ENCODE measurements around the gene ETFA. TPM values are rescaled to one million over a fixed set of nuclear protein-coding genes. Genes with fewer than 3 reads are reported as not detected.

The ETFA gene
- polyA plus RNA-seq, 2 of the 4 experiments (the other 2 are of a cell fraction): 243 to 412 TPM

GRCh38 chr15:76312540-76313174 lies 1.4 kb upstream of the ETFA start:
- Histone ChIP-seq H3K9me3 (no peaks in the 10 kb centered on the region), H3K27ac (peak overlapping the region; percentile 87 to 94), H3K4me2 (peak overlapping the region; percentile 82), H3K4me3 (no peak overlapping the region), H3K4me1 (peaks cover 56% of the 10 kb centered on the region)
- peak; percentile 65 to 75 for ATAC-seq
- peak; percentile 81 to 97 for DNase-seq (ENCODE audit: low read depth in 1 of 2, low spot score in 1 of 2)
- POLR2A ChIA-PET: interaction anchor here (1.1 to 5.9 kb wide), 3 partner anchors 18 to 619 kb away, joined by 3 to 61 read pairs (median 4); partner anchors contain the start of genes ISL2 and RCN2
- peak; percentile 86 for FAIRE-seq
- WGBS (ENCODE audit: missing lambda C conversion rate): 16% methylated on average over 7 of the region's 7 CpGs
- CTCF ChIA-PET: interaction anchor here (0.6 to 4.8 kb wide), 8 partner anchors 11 to 122 kb away, joined by 3 to 31 read pairs (median 7); no protein-coding TSS in a partner anchor
- peak; percentile 92 for TF ChIP-seq GATA3 (IDR thresholded peaks at IDR 0.05; ENCODE audit: borderline replicate concordance)
- no peak for TF ChIP-seq KDM5A (IDR thresholded peaks at IDR 0.05)
- no peak for TF ChIP-seq MYC (IDR thresholded peaks at IDR 0.05; ENCODE audit: borderline replicate concordance, low read length)
- TF ChIP-seq HDAC2 (IDR thresholded peaks at IDR 0.05): no peak
- no peak for TF ChIP-seq KDM1A (IDR thresholded peaks at IDR 0.05; ENCODE audit: low read depth)
- TF ChIP-seq CEBPB (IDR thresholded peaks at IDR 0.05): peak in 1 of 2 experiments; percentile 85; a peak in 2 of 4 replicates
- 0 out of 2 replicates have a peak, but pooled peaks have one; percentile 6 for TF ChIP-seq FOSB (CRISPR knock-in tag; IDR thresholded peaks at IDR 0.05)
- TF ChIP-seq MAZ (IDR thresholded peaks at IDR 0.05; ENCODE audit: borderline replicate concordance, low read depth, low read length): no peak
- TF ChIP-seq FOXS1 (CRISPR knock-in tag; IDR thresholded peaks at IDR 0.05): peak; percentile 25; the same call in 1 of the 2 replicates
- TF ChIP-seq ATOH8 (CRISPR knock-in tag; IDR thresholded peaks at IDR 0.05; ENCODE audit: low read depth): peak; percentile 67; the same call in 1 of the 2 replicates
- TF ChIP-seq CHD4 (IDR thresholded peaks at IDR 0.05; ENCODE audit: borderline replicate concordance): no peak
- TF ChIP-seq PBX3 (IDR thresholded peaks at IDR 0.05): peak; percentile 62; the same call in 1 of the 2 replicates
- no peak for TF ChIP-seq CBX8 (IDR thresholded peaks at IDR 0.05)
- no peak for TF ChIP-seq REST (IDR thresholded peaks at IDR 0.05)
- TF ChIP-seq RNF2 (IDR thresholded peaks at IDR 0.05; ENCODE audit: borderline replicate concordance, low read depth): no peak
- peak; percentile 33; the same call in 1 of the 2 replicates for TF ChIP-seq E2F6 (IDR thresholded peaks at IDR 0.05; ENCODE audit: borderline replicate concordance, low read depth)
- no peak for TF ChIP-seq RFX5 (IDR thresholded peaks at IDR 0.05)
- 0 out of 2 replicates have a peak, but pooled peaks have one; percentile 20 for TF ChIP-seq HEYL (CRISPR knock-in tag; IDR thresholded peaks at IDR 0.05)
- TF ChIP-seq EHMT2 (IDR thresholded peaks at IDR 0.05; ENCODE audit: low read depth): no peak
- TF ChIP-seq NPAS2 (CRISPR knock-in tag; IDR thresholded peaks at IDR 0.05; ENCODE audit: borderline replicate concordance): no peak; the same call in 1 of the 2 replicates
- TF ChIP-seq USF2 (IDR thresholded peaks at IDR 0.05): no peak
- TF ChIP-seq ZC3H11A (IDR thresholded peaks at IDR 0.05): no peak
- TF ChIP-seq PHF8 (IDR thresholded peaks at IDR 0.05; ENCODE audit: borderline replicate concordance, low read depth): no peak
- TF ChIP-seq BCL3 (IDR thresholded peaks at IDR 0.05): peak; percentile 68; the same call in 1 of the 3 replicates
- TF ChIP-seq, protein P1, sequence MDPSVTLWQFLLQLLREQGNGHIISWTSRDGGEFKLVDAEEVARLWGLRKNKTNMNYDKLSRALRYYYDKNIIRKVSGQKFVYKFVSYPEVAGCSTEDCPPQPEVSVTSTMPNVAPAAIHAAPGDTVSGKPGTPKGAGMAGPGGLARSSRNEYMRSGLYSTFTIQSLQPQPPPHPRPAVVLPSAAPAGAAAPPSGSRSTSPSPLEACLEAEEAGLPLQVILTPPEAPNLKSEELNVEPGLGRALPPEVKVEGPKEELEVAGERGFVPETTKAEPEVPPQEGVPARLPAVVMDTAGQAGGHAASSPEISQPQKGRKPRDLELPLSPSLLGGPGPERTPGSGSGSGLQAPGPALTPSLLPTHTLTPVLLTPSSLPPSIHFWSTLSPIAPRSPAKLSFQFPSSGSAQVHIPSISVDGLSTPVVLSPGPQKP (IDR thresholded peaks at IDR 0.05; ENCODE audit: low read depth, low read length): no peak
- no peak for TF ChIP-seq SREBF2 (IDR thresholded peaks at IDR 0.05)
- no peak for TF ChIP-seq TP53 (CRISPR knock-in tag; IDR thresholded peaks at IDR 0.05)
- no peak for TF ChIP-seq POLR2AphosphoS2 (conservative IDR thresholded peaks at IDR 0.05; ENCODE audit: low read length)
- peak; percentile 78 for TF ChIP-seq EHF (CRISPR knock-in tag; IDR thresholded peaks at IDR 0.05)
- peak; percentile 31; the same call in 2 of the 3 replicates for TF ChIP-seq SMC3 (IDR thresholded peaks at IDR 0.05)
- no peak for TF ChIP-seq NFE2L2 (conservative IDR thresholded peaks at IDR 0.05; ENCODE audit: low read length)

Measured in A549 (cell line).